Skeletal muscle tissue (tissue), 4 donors: ENCODE measurements around the gene RAF1. TPM values are rescaled to one million over a fixed set of nuclear protein-coding genes. Genes with fewer than 3 reads are reported as not detected.

Experiments used
- H3K27ac ChIP-seq: one replicate; pipeline ENCODE4 v1.7.0; 2013; ENCODE audit warnings: mild to moderate bottlenecking, low read depth, low read length, inconsistent platforms
- H3K27me3 ChIP-seq, 3 donors: one replicate each; pipeline ENCODE4 v1.7.0; 2013; ENCODE audit warnings: low read length in 3 of 3; ENCODE audit not compliant: control insufficient read depth in 3 of 3, insufficient read depth in 3 of 3
- H3K36me3 ChIP-seq, 3 donors: one replicate each; pipeline ENCODE4 v1.7.0; 2013; ENCODE audit warnings: low read length in 3 of 3; ENCODE audit not compliant: control insufficient read depth in 3 of 3, insufficient read depth in 3 of 3
- H3K4me1 ChIP-seq, 3 donors: one replicate each; pipeline ENCODE4 v1.7.0; 2013; ENCODE audit warnings: low read length in 3 of 3, mild to moderate bottlenecking in 3 of 3; ENCODE audit not compliant: control insufficient read depth in 3 of 3, insufficient read depth in 3 of 3
- H3K4me3 ChIP-seq, 3 donors: one replicate each; pipeline ENCODE4 v1.7.0; 2013; ENCODE audit warnings: low read length in 3 of 3
- H3K9ac ChIP-seq, 3 donors: one replicate each; pipeline ENCODE4 v1.7.0; 2013; ENCODE audit warnings: low read length in 3 of 3, mild to moderate bottlenecking in 3 of 3, moderate library complexity in 2 of 3, low read depth in 1 of 3
- H3K9me3 ChIP-seq, 3 donors: one replicate each; pipeline ENCODE4 v1.7.0; 2013; ENCODE audit warnings: low read length in 3 of 3; ENCODE audit not compliant: control insufficient read depth in 3 of 3
- total RNA-seq: library from RNA; depleted of rRNA; stranded (reverse); fragments of >200 nt; gene quantifications from one replicate; pipeline ENCODE4 v1.2.3, GENCODE V29; 2014
- donor health status: Osteomylitis.

Gene RAF1
- total RNA-seq, 1 donor from 2014 or later = 131 TPM

- Histone ChIP-seq H3K9ac (no peak overlapping the region), H3K36me3 (peaks cover 64 to 81% (median 73%) of the 10 kb centered on the region in 3 donors), H3K9me3 (no peaks in the 10 kb centered on the region), H3K27me3 (no peaks in the 10 kb centered on the region), H3K4me1 (peaks cover 0 to 3% (median 0%) of the 10 kb centered on the region in 3 donors), H3K27ac (no peak overlapping the region), H3K4me3 (no peak overlapping the region)
Measured at GRCh38 chr3:12577379-12577778, 86.5 kb downstream of the RAF1 start.

- no peak overlapping the region for H3K27ac ChIP-seq
Measured at GRCh38 chr3:12574661-12575060, 89.3 kb downstream of the RAF1 start.

GRCh38 chr3:12574131-12574530, 89.8 kb downstream of the RAF1 start:
- no peak overlapping the region for H3K4me3 ChIP-seq
- no peak overlapping the region for H3K27ac ChIP-seq
- no peak overlapping the region for H3K9ac ChIP-seq
- peaks cover 0 to 3% (median 0%) of the 10 kb centered on the region in 3 donors for H3K4me1 ChIP-seq
- H3K27me3 ChIP-seq = no peaks in the 10 kb centered on the region
- no peaks in the 10 kb centered on the region for H3K9me3 ChIP-seq
- H3K36me3 ChIP-seq = peaks cover 68 to 86% (median 74%) of the 10 kb centered on the region in 3 donors

More at GRCh38 chr3:12574661-12575060, 89.3 kb downstream of the RAF1 start:
- Histone ChIP-seq H3K9ac (no peak overlapping the region), H3K9me3 (no peaks in the 10 kb centered on the region), H3K4me1 (peaks cover 0 to 3% (median 0%) of the 10 kb centered on the region in 3 donors), H3K27me3 (no peaks in the 10 kb centered on the region), H3K4me3 (no peak overlapping the region), H3K36me3 (peaks cover 65 to 86% (median 75%) of the 10 kb centered on the region in 3 donors)

GRCh38 chr3:12571986-12572385, 91.9 kb downstream of the RAF1 start:
- Histone ChIP-seq H3K4me1 (peaks cover 0 to 3% (median 3%) of the 10 kb centered on the region in 3 donors), H3K27me3 (no peaks in the 10 kb centered on the region), H3K9me3 (no peaks in the 10 kb centered on the region), H3K36me3 (peaks cover 63 to 69% (median 68%) of the 10 kb centered on the region in 3 donors), H3K9ac (no peak overlapping the region), H3K27ac (no peak overlapping the region), H3K4me3 (no peak overlapping the region)

GRCh38 chr3:12569836-12570235, 94.1 kb downstream of the RAF1 start:
- no peaks in the 10 kb centered on the region for H3K27me3 ChIP-seq
- no peak overlapping the region for H3K4me3 ChIP-seq
- no peak overlapping the region for H3K9ac ChIP-seq
- no peaks in the 10 kb centered on the region for H3K9me3 ChIP-seq
- H3K4me1 ChIP-seq = peaks cover 2 to 7% (median 4%) of the 10 kb centered on the region in 3 donors
- H3K36me3 ChIP-seq = peaks cover 43 to 49% (median 46%) of the 10 kb centered on the region in 3 donors
- no peak overlapping the region for H3K27ac ChIP-seq

- Histone ChIP-seq H3K9ac (no peak overlapping the region), H3K36me3 (peaks cover 32 to 38% (median 35%) of the 10 kb centered on the region in 3 donors), H3K4me3 (no peak overlapping the region), H3K4me1 (peaks cover 6 to 12% (median 8%) of the 10 kb centered on the region in 3 donors), H3K27me3 (no peaks in the 10 kb centered on the region), H3K9me3 (no peaks in the 10 kb centered on the region), H3K27ac (no peak overlapping the region)
Measured at GRCh38 chr3:12568747-12569146, 95.2 kb downstream of the RAF1 start.

GRCh38 chr3:12566976-12567375, 96.9 kb downstream of the RAF1 start:
- Histone ChIP-seq H3K4me1 (peaks cover 13 to 16% (median 15%) of the 10 kb centered on the region in 3 donors), H3K36me3 (peaks cover 19 to 25% (median 24%) of the 10 kb centered on the region in 3 donors), H3K4me3 (no peak overlapping the region), H3K9ac (no peak overlapping the region), H3K27me3 (no peaks in the 10 kb centered on the region), H3K9me3 (no peaks in the 10 kb centered on the region), H3K27ac (no peak overlapping the region)

GRCh38 chr3:12562451-12562850, 101.5 kb downstream of the RAF1 start:
- Histone ChIP-seq H3K27me3 (no peaks in the 10 kb centered on the region), H3K27ac (no peak overlapping the region), H3K4me1 (peaks cover 33 to 52% (median 46%) of the 10 kb centered on the region in 3 donors), H3K9ac (no peak overlapping the region), H3K4me3 (no peak overlapping the region), H3K9me3 (no peaks in the 10 kb centered on the region), H3K36me3 (no peaks in the 10 kb centered on the region)

- peaks cover 33 to 55% (median 49%) of the 10 kb centered on the region in 3 donors for H3K4me1 ChIP-seq
- H3K9me3 ChIP-seq = no peaks in the 10 kb centered on the region
- H3K36me3 ChIP-seq = no peaks in the 10 kb centered on the region
- H3K4me3 ChIP-seq = no peak overlapping the region
- no peaks in the 10 kb centered on the region for H3K27me3 ChIP-seq
- peak overlapping the region in 1 of 3 donors; percentile 96 for H3K9ac ChIP-seq
- peak overlapping the region; percentile 96 for H3K27ac ChIP-seq
Measured at GRCh38 chr3:12561397-12561796, 102.5 kb downstream of the RAF1 start.

GRCh38 chr3:12560505-12561190, 103.3 kb downstream of the RAF1 start:
- Histone ChIP-seq H3K9ac (peak overlapping the region in 2 of 3 donors; percentile 26 to 96), H3K27ac (peak overlapping the region; percentile 96), H3K4me3 (peak overlapping the region; percentile 47 to 88 (median 48)), H3K4me1 (peaks cover 34 to 58% (median 54%) of the 10 kb centered on the region in 3 donors), H3K36me3 (no peaks in the 10 kb centered on the region), H3K27me3 (no peaks in the 10 kb centered on the region), H3K9me3 (no peaks in the 10 kb centered on the region)
